ENCODE results near the gene JAK1.

DNA sequence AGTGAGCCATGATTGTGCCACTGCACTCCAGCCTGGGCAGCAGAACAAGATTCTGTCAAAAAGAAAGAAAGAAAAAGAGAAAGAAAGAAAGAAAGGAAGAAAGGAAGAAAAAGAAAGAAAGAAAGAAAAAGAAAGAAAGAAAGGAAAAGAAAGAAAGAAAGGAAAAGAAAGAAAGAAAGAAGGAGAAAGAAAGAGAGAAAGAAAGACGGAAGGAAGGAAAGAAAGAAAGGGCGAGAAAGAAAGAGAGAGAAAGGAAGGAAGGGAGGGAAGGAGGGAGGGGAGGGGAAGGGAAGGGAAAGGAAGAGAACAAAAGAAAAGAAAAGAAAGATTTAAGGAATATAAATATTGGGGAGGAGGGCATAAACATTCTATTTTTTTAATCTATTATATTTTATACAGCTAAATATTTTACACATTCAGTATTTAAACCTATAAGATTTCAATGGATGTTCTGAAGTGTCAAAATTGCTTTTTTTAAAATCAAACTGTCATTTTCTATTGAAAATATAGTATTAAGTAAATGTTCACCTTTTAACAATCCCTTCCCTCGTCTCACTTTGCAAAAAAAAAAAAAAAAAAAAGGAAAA, 6.8 kb upstream of the JAK1 start:
- TF ChIP-seq POLR2A (IDR thresholded peaks at IDR 0.05) (no peak), POLR2AphosphoS5 (IDR thresholded peaks at IDR 0.05) (no peak), EP300 (IDR thresholded peaks at IDR 0.05) (no peak)
- TF ChIP-seq, protein P1, sequence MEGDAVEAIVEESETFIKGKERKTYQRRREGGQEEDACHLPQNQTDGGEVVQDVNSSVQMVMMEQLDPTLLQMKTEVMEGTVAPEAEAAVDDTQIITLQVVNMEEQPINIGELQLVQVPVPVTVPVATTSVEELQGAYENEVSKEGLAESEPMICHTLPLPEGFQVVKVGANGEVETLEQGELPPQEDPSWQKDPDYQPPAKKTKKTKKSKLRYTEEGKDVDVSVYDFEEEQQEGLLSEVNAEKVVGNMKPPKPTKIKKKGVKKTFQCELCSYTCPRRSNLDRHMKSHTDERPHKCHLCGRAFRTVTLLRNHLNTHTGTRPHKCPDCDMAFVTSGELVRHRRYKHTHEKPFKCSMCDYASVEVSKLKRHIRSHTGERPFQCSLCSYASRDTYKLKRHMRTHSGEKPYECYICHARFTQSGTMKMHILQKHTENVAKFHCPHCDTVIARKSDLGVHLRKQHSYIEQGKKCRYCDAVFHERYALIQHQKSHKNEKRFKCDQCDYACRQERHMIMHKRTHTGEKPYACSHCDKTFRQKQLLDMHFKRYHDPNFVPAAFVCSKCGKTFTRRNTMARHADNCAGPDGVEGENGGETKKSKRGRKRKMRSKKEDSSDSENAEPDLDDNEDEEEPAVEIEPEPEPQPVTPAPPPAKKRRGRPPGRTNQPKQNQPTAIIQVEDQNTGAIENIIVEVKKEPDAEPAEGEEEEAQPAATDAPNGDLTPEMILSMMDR (IDR thresholded peaks at IDR 0.05) = no peak

All from sigmoid colon (tissue), 4 donors.